IMR-90 (cell line): ENCODE measurements around the gene ZNF835. TPM values are rescaled to one million over a fixed set of nuclear protein-coding genes. Genes with fewer than 3 reads are reported as not detected.

Experiments used
- ATAC-seq: fragments of 200-7000 bp; cut with Tn5 transposase; 2 replicates; pipeline ENCODE4 v1.9.1; 2020; ENCODE audit warnings: low read depth, mild to moderate bottlenecking, moderate library complexity
- BruUV-seq: library from RNA; stranded (reverse); fragments of 400-500 nt; replicated peaks from 2 replicates; lab custom pipeline; 2021; lab: Mats Ljungman, UMichigan
- CTCF ChIA-PET: fragments of 300-600 bp; formaldehyde crosslinking; extraction: SDS; loops from one replicate; lab custom pipeline; 2021; ENCODE audit warnings: antibody characterized with exemption; lab: Yijun Ruan, JAX
- POLR2A ChIA-PET: fragments of 300-600 bp; sonication (Branson Sonifier 250); formaldehyde crosslinking; loops from one replicate; lab custom pipeline; 2022; ENCODE audit warnings: antibody characterized with exemption; ENCODE audit not compliant: unreplicated experiment; lab: Charles Lee
- DNase-seq: peaks from one replicate; pipeline ENCODE4 v3.0.0; 2013
- H2AFZ ChIP-seq: replicated peaks from 2 replicates; pipeline ENCODE3; 2013; ENCODE audit warnings: low read length, mild to moderate bottlenecking; ENCODE audit not compliant: poor library complexity
- H2AK5ac ChIP-seq: 2 replicates; pipeline ENCODE4 v1.6.1; 2013; ENCODE audit warnings: low read depth, low read length, inconsistent platforms
- H2AK9ac ChIP-seq: replicated peaks from 2 replicates; pipeline ENCODE3; 2013; ENCODE audit warnings: mild to moderate bottlenecking, low read depth, low read length, moderate library complexity; ENCODE audit not compliant: poor library complexity
- H2BK120ac ChIP-seq: 2 replicates; pipeline ENCODE4 v1.6.1; 2013; ENCODE audit warnings: low read depth, low read length, inconsistent platforms
- H2BK15ac ChIP-seq: 3 replicates; pipeline ENCODE4 v1.6.1; 2013; ENCODE audit warnings: low read depth, low read length, inconsistent platforms
- H2BK20ac ChIP-seq: 2 replicates; pipeline ENCODE4 v1.6.1; 2013; ENCODE audit warnings: low read depth, mild to moderate bottlenecking, inconsistent platforms, low read length, moderate library complexity
- H2BK5ac ChIP-seq: 2 replicates; pipeline ENCODE4 v1.6.1; 2013; ENCODE audit warnings: mild to moderate bottlenecking, low read depth, low read length, inconsistent platforms; ENCODE audit not compliant: poor library complexity, severe bottlenecking
- H3K14ac ChIP-seq: replicated peaks from 2 replicates; pipeline ENCODE4 v1.6.1; 2013; ENCODE audit warnings: low read depth, low read length, inconsistent platforms
- H3K18ac ChIP-seq: 2 replicates; pipeline ENCODE4 v1.6.1; 2013; ENCODE audit warnings: low read depth, low read length, control low read depth
- H3K23ac ChIP-seq: 2 replicates; pipeline ENCODE4 v1.6.1; 2013; ENCODE audit warnings: low read depth, low read length, inconsistent platforms
- H3K27ac ChIP-seq: 2 replicates; pipeline ENCODE4 v1.5.1; 2013; ENCODE audit warnings: mild to moderate bottlenecking, control low read depth, low read length; ENCODE audit not compliant: insufficient read depth
- H3K27me3 ChIP-seq: 2 replicates; pipeline ENCODE4 v1.6.1; 2013; ENCODE audit warnings: low read length; ENCODE audit not compliant: control insufficient read depth, insufficient read depth
- H3K36me3 ChIP-seq: 2 replicates; pipeline ENCODE4 v1.6.1; 2013; ENCODE audit warnings: low read length, mixed read lengths; ENCODE audit not compliant: control insufficient read depth, insufficient read depth
- H3K4ac ChIP-seq: 2 replicates; pipeline ENCODE4 v1.6.1; 2013; ENCODE audit warnings: low read depth, low read length, inconsistent platforms
- H3K4me1 ChIP-seq: 2 replicates; pipeline ENCODE4 v1.6.1; 2013; ENCODE audit warnings: low read length, mixed read lengths; ENCODE audit not compliant: control insufficient read depth, insufficient read depth
- H3K4me2 ChIP-seq: 2 replicates; pipeline ENCODE4 v1.6.1; 2013; ENCODE audit warnings: low read depth, mild to moderate bottlenecking, control low read depth, low read length, moderate library complexity
- H3K4me3 ChIP-seq: 2 replicates; pipeline ENCODE4 v1.5.1; 2013; ENCODE audit warnings: low read depth, mild to moderate bottlenecking, control low read depth, low read length, moderate library complexity; ENCODE audit not compliant: insufficient read depth
- H3K56ac ChIP-seq: 2 replicates; pipeline ENCODE4 v1.6.1; 2013; ENCODE audit warnings: low read length, inconsistent platforms; ENCODE audit not compliant: insufficient read depth; ENCODE audit errors: extremely low read depth
- H3K79me1 ChIP-seq, 2 experiments: 2 replicates each; pipeline ENCODE4 v1.6.1; 2013; ENCODE audit warnings: low read length in 2 of 2, inconsistent platforms in 1 of 2, low read depth in 1 of 2
- H3K9ac ChIP-seq: 2 replicates; pipeline ENCODE4 v1.6.1; 2013; ENCODE audit warnings: low read depth, low read length, control low read depth
- H3K9me1 ChIP-seq: 2 replicates; pipeline ENCODE4 v1.6.1; 2013; ENCODE audit warnings: low read length, inconsistent platforms; ENCODE audit not compliant: insufficient read depth
- H3K9me3 ChIP-seq: 2 replicates; pipeline ENCODE4 v1.6.1; 2013; ENCODE audit warnings: low read length; ENCODE audit not compliant: control insufficient read depth, insufficient read depth
- H4K20me1 ChIP-seq: 2 replicates; pipeline ENCODE4 v1.6.1; 2013; ENCODE audit warnings: low read length, inconsistent platforms; ENCODE audit not compliant: insufficient read depth
- H4K5ac ChIP-seq: 2 replicates; pipeline ENCODE4 v1.6.1; 2013; ENCODE audit warnings: mild to moderate bottlenecking, low read depth, low read length, control low read depth
- H4K8ac ChIP-seq, 2 experiments: 2 replicates each; pipeline ENCODE4 v1.6.1; 2013; ENCODE audit warnings: low read depth in 2 of 2, low read length in 2 of 2, control low read depth in 1 of 2, inconsistent platforms in 1 of 2
- H4K91ac ChIP-seq: 2 replicates; pipeline ENCODE4 v1.6.1; 2013; ENCODE audit warnings: low read depth, low read length, inconsistent platforms; ENCODE audit not compliant: insufficient read depth
- BHLHE40 ChIP-seq: fragments of 150-350 bp; IDR thresholded peaks from 2 replicates; pipeline ENCODE4 v1.6.1; 2016; ENCODE audit warnings: mild to moderate bottlenecking, low read depth, low read length
- CEBPB ChIP-seq: IDR thresholded peaks from 2 replicates; pipeline ENCODE4 v1.6.1; 2012; ENCODE audit warnings: low read depth, low read length, improper control_type of control experiment
- CHD1 ChIP-seq: IDR thresholded peaks from 2 replicates; pipeline ENCODE4 v1.6.1; 2012; ENCODE audit warnings: low read depth, low read length, improper control_type of control experiment
- FOS ChIP-seq: fragments of 150-350 bp; IDR thresholded peaks from 2 replicates; pipeline ENCODE4 v1.6.1; 2016; ENCODE audit warnings: low read depth, low read length
- MAFK ChIP-seq: IDR thresholded peaks from 2 replicates; pipeline ENCODE4 v1.6.1; 2012; ENCODE audit warnings: low read depth, low read length, improper control_type of control experiment
- MXI1 ChIP-seq: IDR thresholded peaks from 2 replicates; pipeline ENCODE4 v1.6.1; 2012; ENCODE audit warnings: low read depth, mild to moderate bottlenecking, low read length, moderate library complexity, borderline replicate concordance
- POLR2A ChIP-seq: IDR thresholded peaks from 2 replicates; pipeline ENCODE4 v1.6.1; 2012; ENCODE audit warnings: mild to moderate bottlenecking, low read depth, low read length
- RAD21 ChIP-seq: IDR thresholded peaks from 2 replicates; pipeline ENCODE4 v1.6.1; 2012; ENCODE audit warnings: low read length, improper control_type of control experiment
- RCOR1 ChIP-seq: IDR thresholded peaks from 2 replicates; pipeline ENCODE4 v1.6.1; 2012; ENCODE audit warnings: mild to moderate bottlenecking, low read length, improper control_type of control experiment; ENCODE audit not compliant: insufficient replicate concordance
- RFX5 ChIP-seq: IDR thresholded peaks from 2 replicates; pipeline ENCODE4 v1.8.0; 2012; ENCODE audit warnings: low read depth, mild to moderate bottlenecking, low read length, moderate library complexity
- SMC3 ChIP-seq: fragments of 150-350 bp; IDR thresholded peaks from 2 replicates; pipeline ENCODE4 v1.6.1; 2016; ENCODE audit warnings: low read depth, mild to moderate bottlenecking, antibody characterized with exemption, low read length, moderate library complexity
- WGBS, 2 experiments: methylation state at CpG; one replicate each; pipeline versions ENCODE4 v1.1.5 to v1.1.7; 2013; ENCODE audit warnings: missing lambda C conversion rate in 2 of 2; ENCODE audit not compliant: insufficient read length in 1 of 2; ENCODE audit errors: extremely low coverage in 2 of 2; 5-methylcytosine and 5-hydroxymethylcytosine counted together
- dilution Hi-C: fragments of 300-500 bp; cut with HindIII; formaldehyde crosslinking; loops from one replicate; pipeline ENCODE4 v1.14.3; 2018; ENCODE audit warnings: low sequenced_read_pairs; ENCODE audit not compliant: unreplicated experiment
- in situ Hi-C: fragments of 300-500 bp; cut with MboI; formaldehyde crosslinking; loops from 3 replicates; pipeline ENCODE4 v1.14.3; 2019; ENCODE audit warnings: low sequenced_read_pairs, inconsistent platforms, mixed read lengths
- intact Hi-C: fragments of 100-400 bp; cut with micrococcal nuclease; formaldehyde crosslinking; loops from 2 replicates; pipeline ENCODE4 v1.10.0; 2022
- polyA plus RNA-seq, 3 experiments: library from polyadenylated mRNA; depleted of rRNA; stranded (reverse); fragments of >200 nt; gene quantifications; 2 replicates each; pipeline ENCODE4 v1.2.3, GENCODE V29; 2012; ENCODE audit warnings: low replicate concordance in 1 of 3
- total RNA-seq: library from RNA; depleted of rRNA; stranded (reverse); fragments of >200 nt; gene quantifications from 2 replicates; pipeline ENCODE4 v1.2.3, GENCODE V29; 2012
- TF ChIP-seq, protein P1 (sequence below): fragments of 150-350 bp; IDR thresholded peaks from 2 replicates; pipeline ENCODE4 v1.6.1; 2017; ENCODE audit warnings: mild to moderate bottlenecking, antibody characterized with exemption, low read length, low read depth
- TF ChIP-seq, protein P2 (sequence below): fragments of 150-350 bp; IDR thresholded peaks from 2 replicates; pipeline ENCODE4 v1.6.1; 2016; ENCODE audit warnings: low read depth, mild to moderate bottlenecking, low read length, moderate library complexity, borderline replicate concordance

Gene ZNF835
- total and polyA plus RNA-seq, 2 of the 4 experiments (the other 2 are of a cell fraction): not detected

DNA sequence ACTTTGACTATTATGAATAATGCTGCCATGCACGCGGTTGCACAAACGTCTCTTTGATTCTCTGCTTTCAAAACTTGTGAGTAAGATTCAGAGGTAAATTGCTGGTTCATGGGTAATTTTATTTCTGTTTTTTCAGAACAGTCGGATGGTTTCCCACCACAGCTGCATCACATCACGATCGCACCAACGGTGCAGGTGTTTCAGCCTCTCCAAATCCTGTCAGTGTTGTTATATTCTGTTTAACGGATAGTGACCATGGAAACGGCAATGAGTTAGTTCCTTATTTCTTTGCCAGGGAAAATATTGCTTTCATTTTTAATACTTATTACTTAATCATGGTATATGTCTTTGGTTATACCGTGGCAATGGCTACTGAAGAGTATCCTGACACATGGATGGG, 19.1 kb upstream of the ZNF835 start:
- Histone ChIP-seq H2AK9ac (no peak overlapping the region), H3K56ac (no peak overlapping the region), H3K23ac (no peak overlapping the region), H3K9me1 (no peaks in the 10 kb centered on the region), H2BK120ac (no peak overlapping the region), H3K18ac (no peak overlapping the region), H2BK20ac (no peak overlapping the region), H3K9me3 (peaks cover 39% of the 10 kb centered on the region), H3K9ac (no peak overlapping the region), H3K4me2 (no peak overlapping the region), H3K27me3 (no peaks in the 10 kb centered on the region), H2AFZ (no peak overlapping the region), H2AK5ac (no peak overlapping the region), H3K14ac (no peak overlapping the region), H2BK5ac (no peak overlapping the region), H4K20me1 (no peaks in the 10 kb centered on the region), H3K4me1 (no peaks in the 10 kb centered on the region), H3K4me3 (no peak overlapping the region), H4K5ac (no peak overlapping the region), H3K36me3 (no peaks in the 10 kb centered on the region), H2BK15ac (no peak overlapping the region), H3K79me1 (no peaks in the 10 kb centered on the region), H3K27ac (no peak overlapping the region), H4K91ac (no peak overlapping the region), H4K8ac (no peak overlapping the region), H3K4ac (no peak overlapping the region)
- BruUV-seq: no TSS peak
- DNase-seq (no peak), ATAC-seq (no peak)
- in situ Hi-C loops (no loop called here), dilution Hi-C loops (no loop called here), intact Hi-C loops (no loop called here)
- no CpG with 5 or more reads among the region's 10 CpGs for WGBS, 2 experiments
- CTCF ChIA-PET: no interaction called here
- no peak for TF ChIP-seq CHD1
- no peak for TF ChIP-seq MAFK
- TF ChIP-seq POLR2A: no peak
- TF ChIP-seq, protein P1, sequence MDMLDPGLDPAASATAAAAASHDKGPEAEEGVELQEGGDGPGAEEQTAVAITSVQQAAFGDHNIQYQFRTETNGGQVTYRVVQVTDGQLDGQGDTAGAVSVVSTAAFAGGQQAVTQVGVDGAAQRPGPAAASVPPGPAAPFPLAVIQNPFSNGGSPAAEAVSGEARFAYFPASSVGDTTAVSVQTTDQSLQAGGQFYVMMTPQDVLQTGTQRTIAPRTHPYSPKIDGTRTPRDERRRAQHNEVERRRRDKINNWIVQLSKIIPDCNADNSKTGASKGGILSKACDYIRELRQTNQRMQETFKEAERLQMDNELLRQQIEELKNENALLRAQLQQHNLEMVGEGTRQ: no peak
- TF ChIP-seq CEBPB: no peak
- TF ChIP-seq RAD21: no peak
- no peak for TF ChIP-seq SMC3
- no peak for TF ChIP-seq RFX5
- TF ChIP-seq FOS: no peak
- TF ChIP-seq BHLHE40: no peak
- TF ChIP-seq, protein P2, sequence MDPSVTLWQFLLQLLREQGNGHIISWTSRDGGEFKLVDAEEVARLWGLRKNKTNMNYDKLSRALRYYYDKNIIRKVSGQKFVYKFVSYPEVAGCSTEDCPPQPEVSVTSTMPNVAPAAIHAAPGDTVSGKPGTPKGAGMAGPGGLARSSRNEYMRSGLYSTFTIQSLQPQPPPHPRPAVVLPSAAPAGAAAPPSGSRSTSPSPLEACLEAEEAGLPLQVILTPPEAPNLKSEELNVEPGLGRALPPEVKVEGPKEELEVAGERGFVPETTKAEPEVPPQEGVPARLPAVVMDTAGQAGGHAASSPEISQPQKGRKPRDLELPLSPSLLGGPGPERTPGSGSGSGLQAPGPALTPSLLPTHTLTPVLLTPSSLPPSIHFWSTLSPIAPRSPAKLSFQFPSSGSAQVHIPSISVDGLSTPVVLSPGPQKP: no peak
- no peak for TF ChIP-seq MXI1
- TF ChIP-seq RCOR1: no peak
- POLR2A ChIA-PET: no interaction called here
